ENCODE data around the gene ETV3. TPM values are rescaled to one million over a fixed set of nuclear protein-coding genes. Genes with fewer than 3 reads are reported as not detected.
"Not testable (repeated sequence)": the region's sequence is repeated elsewhere in the genome, so short reads cannot be mapped to it uniquely, and the experiment has no call there.

Gene ETV3
- total RNA-seq, 1 donor from 2014 or later, result 14.6 TPM

DNA sequence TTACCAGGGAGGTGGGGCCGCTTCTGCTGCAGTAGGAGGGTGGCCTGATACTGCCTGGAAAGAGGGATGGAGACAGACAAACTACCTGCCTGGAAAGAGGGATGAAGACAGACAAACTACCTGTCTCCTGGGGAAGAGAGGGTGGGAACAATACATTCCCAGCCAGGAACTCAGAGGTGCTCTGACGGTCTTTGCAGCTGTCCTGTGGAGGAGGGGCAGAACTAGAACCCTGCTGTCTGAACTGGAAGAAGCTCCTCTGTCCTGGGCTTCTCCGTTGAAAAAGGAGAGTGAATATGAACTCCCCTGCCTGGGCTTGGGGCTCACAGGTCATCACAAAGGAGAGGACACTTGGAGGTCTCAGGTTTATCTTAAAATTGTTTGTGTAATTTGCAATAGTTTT lies 40.3 kb upstream of the ETV3 start:
- Histone ChIP-seq H3K4me1 (no peaks in the 10 kb centered on the region), H3K36me3 (no peaks in the 10 kb centered on the region)
- intact Hi-C loops (cut with micrococcal nuclease), result no loop called here

DNA sequence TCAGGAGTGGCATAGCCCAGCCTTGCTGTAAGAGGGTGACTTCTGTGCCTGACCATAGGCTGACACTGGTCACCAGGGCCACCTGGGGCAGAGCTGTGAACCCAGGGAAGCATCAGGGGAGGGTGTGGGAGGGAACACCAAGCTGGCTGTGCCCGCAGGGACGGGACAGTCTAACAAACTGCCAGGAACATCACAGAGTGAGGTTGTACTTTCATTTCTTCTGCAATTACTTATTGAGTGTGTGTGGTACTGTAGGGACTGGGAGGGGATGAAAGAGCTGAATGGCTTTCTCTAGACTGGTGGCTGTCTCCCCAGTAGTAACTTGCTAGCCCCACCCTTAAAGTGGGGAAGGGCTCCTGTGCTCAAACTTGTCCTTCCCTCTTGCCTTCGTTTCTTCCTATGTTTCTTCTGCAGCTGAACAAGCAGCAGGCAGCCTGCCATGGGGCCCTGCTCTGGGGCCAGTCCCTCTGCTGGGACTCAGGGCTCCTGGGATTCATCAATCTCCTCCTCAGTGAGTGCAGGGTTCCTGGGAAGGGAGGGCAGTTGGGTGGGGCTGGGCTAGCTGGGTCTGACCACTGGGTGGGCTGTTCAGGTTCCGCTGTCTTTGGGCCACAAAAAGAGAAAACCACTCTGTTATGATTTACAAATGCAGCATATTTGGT lies 39.7 kb upstream of the ETV3 start:
- intact Hi-C loops (cut with micrococcal nuclease), result no loop called here
- DNase-seq, result no peak
- TF ChIP-seq, protein P1, sequence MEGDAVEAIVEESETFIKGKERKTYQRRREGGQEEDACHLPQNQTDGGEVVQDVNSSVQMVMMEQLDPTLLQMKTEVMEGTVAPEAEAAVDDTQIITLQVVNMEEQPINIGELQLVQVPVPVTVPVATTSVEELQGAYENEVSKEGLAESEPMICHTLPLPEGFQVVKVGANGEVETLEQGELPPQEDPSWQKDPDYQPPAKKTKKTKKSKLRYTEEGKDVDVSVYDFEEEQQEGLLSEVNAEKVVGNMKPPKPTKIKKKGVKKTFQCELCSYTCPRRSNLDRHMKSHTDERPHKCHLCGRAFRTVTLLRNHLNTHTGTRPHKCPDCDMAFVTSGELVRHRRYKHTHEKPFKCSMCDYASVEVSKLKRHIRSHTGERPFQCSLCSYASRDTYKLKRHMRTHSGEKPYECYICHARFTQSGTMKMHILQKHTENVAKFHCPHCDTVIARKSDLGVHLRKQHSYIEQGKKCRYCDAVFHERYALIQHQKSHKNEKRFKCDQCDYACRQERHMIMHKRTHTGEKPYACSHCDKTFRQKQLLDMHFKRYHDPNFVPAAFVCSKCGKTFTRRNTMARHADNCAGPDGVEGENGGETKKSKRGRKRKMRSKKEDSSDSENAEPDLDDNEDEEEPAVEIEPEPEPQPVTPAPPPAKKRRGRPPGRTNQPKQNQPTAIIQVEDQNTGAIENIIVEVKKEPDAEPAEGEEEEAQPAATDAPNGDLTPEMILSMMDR (IDR thresholded peaks at IDR 0.05; ENCODE audit: borderline replicate concordance), result no peak
- Histone ChIP-seq H3K4me1 (no peaks in the 10 kb centered on the region), H3K4me3 (no peak overlapping the region), H3K9me3 (replicated peaks) (no peaks in the 10 kb centered on the region), H3K27me3 (ENCODE audit: low read depth) (peaks cover 44% of the 10 kb centered on the region), H3K27ac (replicated peaks) (no peak overlapping the region), H3K36me3 (no peaks in the 10 kb centered on the region)

More for the DNA sequence above, 40.3 kb upstream of the ETV3 start:
- H3K27ac ChIP-seq (replicated peaks), result no peak overlapping the region
- peaks cover 47% of the 10 kb centered on the region for H3K27me3 ChIP-seq (ENCODE audit: low read depth)
- H3K9me3 ChIP-seq (replicated peaks), result no peaks in the 10 kb centered on the region
- TF ChIP-seq, protein P1 (IDR thresholded peaks at IDR 0.05; ENCODE audit: borderline replicate concordance), result no peak
- no peak for DNase-seq
- H3K4me3 ChIP-seq, result no peak overlapping the region

DNA sequence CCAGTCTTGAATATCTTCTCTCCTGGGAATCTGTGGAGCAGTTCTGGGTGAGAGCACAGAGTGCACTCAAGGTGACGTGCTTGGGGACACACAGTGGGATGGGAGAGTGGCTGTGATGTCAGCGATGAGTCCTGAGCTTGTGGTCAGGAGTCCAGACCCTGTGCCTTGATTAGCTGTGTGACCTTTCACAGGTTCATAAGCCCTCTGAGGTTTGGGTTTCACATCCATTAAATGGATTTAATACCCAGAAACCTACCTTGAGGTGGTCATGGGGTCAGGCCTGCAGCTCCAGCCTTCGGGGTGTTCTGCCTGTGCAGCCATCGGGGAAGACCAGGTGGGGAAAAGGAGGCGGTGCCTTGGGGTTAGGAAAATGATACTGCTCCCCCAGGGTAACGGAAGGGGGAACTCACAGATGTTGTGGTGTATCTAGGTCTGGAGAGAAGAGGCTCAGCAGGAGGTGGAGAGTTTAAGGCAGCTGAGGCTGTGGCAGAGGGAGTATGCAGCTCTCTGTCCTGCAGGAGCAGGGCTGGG lies 38.5 kb upstream of the ETV3 start:
- no peaks in the 10 kb centered on the region for H3K36me3 ChIP-seq

DNA sequence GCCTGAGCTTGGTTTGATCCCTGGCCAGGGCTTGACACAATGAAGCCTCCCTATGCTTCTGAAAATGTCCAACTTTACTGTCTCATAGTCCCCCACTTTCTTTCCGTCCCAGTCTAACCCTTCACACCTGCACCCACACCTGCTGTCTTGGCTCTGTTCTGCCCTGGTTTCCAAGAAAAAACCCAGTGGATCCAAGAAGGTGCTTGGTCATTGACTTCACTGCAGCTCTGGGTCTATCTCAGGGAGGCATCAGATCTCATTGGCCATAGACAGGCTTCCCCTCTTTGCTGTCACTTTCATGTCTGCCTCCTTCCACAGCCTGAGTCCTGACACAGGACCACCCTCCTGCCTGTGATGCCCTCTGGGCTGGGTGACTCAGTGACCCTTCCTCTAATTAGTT lies 37.8 kb upstream of the ETV3 start:
- H3K27ac ChIP-seq (replicated peaks), result no peak overlapping the region
- H3K9me3 ChIP-seq (replicated peaks), result no peaks in the 10 kb centered on the region
- no peaks in the 10 kb centered on the region for H3K36me3 ChIP-seq
- H3K27me3 ChIP-seq (ENCODE audit: low read depth), result peaks cover 38% of the 10 kb centered on the region
- H3K4me1 ChIP-seq, result no peaks in the 10 kb centered on the region
- DNase-seq, result no peak
- intact Hi-C loops (cut with micrococcal nuclease), result no loop called here
- no peak overlapping the region for H3K4me3 ChIP-seq
- TF ChIP-seq, protein P1 (IDR thresholded peaks at IDR 0.05; ENCODE audit: borderline replicate concordance), result no peak

More for the DNA sequence above, 38.5 kb upstream of the ETV3 start:
- DNase-seq, result no peak
- Histone ChIP-seq H3K9me3 (replicated peaks) (no peaks in the 10 kb centered on the region), H3K27ac (replicated peaks) (no peak overlapping the region), H3K4me1 (no peaks in the 10 kb centered on the region), H3K27me3 (ENCODE audit: low read depth) (peaks cover 40% of the 10 kb centered on the region), H3K4me3 (no peak overlapping the region)
- TF ChIP-seq, protein P1 (IDR thresholded peaks at IDR 0.05; ENCODE audit: borderline replicate concordance), result no peak
- intact Hi-C loops (cut with micrococcal nuclease), result no loop called here

DNA sequence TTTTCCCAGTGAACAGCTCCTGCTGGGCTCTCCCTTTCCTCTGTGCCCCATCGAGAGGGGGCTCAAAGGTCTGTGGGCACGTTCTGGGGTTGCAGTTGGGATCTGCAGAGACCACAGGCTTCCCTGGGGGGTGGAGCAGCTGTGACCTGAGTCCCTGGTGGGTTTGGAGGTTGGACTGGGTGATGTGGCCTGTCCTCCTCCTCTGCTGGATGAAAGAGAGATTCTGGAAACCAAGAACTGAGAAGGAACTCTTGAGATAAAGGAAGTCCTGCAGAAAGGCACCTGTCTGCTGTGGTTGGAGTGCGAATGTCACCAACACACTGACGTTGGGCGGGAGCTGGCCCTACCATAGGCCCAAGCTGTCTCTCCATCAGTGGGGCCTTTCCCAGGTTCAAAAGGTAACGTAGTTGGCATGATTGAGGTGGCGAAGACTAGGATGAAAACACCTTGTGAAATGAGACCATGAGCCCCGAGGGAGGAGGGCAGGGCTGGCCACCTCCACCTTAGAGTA lies 35.8 kb upstream of the ETV3 start:
- Histone ChIP-seq H3K4me1 (no peaks in the 10 kb centered on the region), H3K36me3 (no peaks in the 10 kb centered on the region), H3K27me3 (ENCODE audit: low read depth) (peaks cover 45% of the 10 kb centered on the region), H3K9me3 (replicated peaks) (no peaks in the 10 kb centered on the region), H3K27ac (replicated peaks) (no peak overlapping the region), H3K4me3 (no peak overlapping the region)
- intact Hi-C loops (cut with micrococcal nuclease), result no loop called here
- TF ChIP-seq, protein P1 (IDR thresholded peaks at IDR 0.05; ENCODE audit: borderline replicate concordance), result no peak
- no peak for DNase-seq

DNA sequence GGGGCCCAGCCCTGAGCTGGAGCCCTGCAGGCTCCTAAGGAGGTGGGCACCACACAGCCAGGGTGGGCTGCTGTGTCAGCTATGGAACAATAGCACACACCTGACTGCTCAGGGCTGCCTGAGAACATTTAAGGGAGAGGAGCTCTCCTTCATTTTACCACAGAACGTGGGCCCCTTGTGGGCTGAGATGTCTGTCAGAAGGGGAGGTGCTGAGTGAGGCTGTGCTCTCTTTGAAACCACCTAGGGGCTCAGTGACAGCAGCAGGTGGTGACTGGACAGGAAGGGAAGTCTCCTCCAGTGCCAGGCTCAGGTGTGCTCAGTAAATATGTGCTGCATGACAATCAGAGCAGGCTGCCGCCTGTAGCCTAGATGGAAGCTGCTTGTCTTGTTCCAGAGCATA lies 35.0 kb upstream of the ETV3 start:
- H3K27ac ChIP-seq (replicated peaks); H3K9me3 ChIP-seq (replicated peaks); DNase-seq; H3K4me3 ChIP-seq; H3K36me3 ChIP-seq; intact Hi-C loops (cut with micrococcal nuclease); H3K4me1 ChIP-seq: not testable (repeated sequence)
- peaks cover 44% of the 10 kb centered on the region for H3K27me3 ChIP-seq (ENCODE audit: low read depth)

DNA sequence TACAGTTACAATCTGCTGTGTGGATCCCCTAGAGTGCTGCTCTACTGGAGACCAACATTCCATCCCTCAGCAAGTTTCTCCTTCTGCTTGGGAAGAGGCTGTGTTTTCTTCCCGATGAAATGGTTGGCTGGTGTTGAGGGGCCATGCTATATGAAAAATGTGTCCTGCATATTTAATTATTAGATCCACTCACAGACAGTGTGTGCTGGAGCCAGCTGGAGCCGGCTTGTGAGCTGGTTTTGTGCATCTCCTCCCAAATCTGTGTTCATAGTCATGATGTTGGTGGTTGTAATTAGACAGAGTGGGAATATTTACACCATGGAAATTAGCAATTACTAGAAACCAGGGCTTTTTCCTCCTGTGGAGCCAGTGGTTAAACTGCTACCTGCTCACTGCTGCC lies 34.4 kb upstream of the ETV3 start:
- DNase-seq; H3K4me1 ChIP-seq; intact Hi-C loops (cut with micrococcal nuclease); H3K4me3 ChIP-seq; H3K36me3 ChIP-seq; H3K27ac ChIP-seq (replicated peaks); H3K9me3 ChIP-seq (replicated peaks): not testable (repeated sequence)
- H3K27me3 ChIP-seq (ENCODE audit: low read depth), result peaks cover 43% of the 10 kb centered on the region
